CD1c-positive myeloid dendritic cell (primary cell): ENCODE measurements around the gene NUDT3.
"Not testable (repeated sequence)": the region's sequence is repeated elsewhere in the genome, so short reads cannot be mapped to it uniquely, and the experiment has no call there.

ENCODE experiments used
- DNase-seq: peaks from one replicate; pipeline ENCODE4 v3.0.0-alpha.2; 2016; ENCODE audit errors: extremely low spot score

Gene NUDT3

GRCh38 chr6:34343806-34344205 lies 48.7 kb downstream of the NUDT3 start:
- DNase-seq = no peak

DNA sequence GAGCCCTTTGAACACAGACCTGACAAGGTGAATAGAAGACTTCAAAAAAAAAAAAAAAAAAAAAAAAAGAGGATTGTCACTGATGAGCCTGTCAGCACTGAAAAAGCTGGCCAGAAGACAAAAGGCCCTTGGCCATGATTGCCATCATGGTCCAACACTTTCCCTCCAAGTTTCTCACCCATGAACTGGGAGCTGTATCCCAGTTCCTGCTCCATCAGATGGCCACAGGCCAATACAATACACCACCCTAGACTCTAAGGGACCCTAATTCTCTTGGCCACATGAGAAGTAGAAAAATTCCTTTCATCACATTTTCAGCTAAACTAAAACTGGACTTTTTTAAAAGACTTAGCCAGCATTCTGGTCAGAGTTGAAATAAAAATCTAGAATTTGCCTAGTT lies 50.2 kb downstream of the NUDT3 start:
- DNase-seq = no peak

- peak; percentile 15 for DNase-seq
Measured at GRCh38 chr6:34341481-34341971, 50.9 kb downstream of the NUDT3 start.

GRCh38 chr6:34340906-34341480 lies 51.5 kb downstream of the NUDT3 start:
- no peak for DNase-seq

DNA sequence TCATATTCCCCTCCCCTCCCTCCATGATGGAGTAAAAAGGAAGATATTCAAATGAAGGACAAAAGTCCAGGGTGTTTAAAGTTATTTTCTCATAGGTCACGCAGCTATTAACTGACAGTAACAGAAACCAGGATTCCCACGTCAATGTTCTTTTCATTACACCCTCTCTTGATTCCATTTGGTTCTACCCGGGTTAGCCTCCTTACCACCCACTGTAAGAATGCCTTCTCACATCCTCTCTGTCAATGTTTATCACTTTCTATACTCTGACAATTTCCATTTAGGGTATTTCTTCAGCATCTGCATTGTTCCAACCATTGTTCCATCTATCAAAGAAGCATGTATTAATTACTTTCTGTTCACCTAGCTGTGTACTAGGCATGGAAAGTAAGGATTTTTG lies 52.1 kb downstream of the NUDT3 start:
- no peak for DNase-seq

- no peak for DNase-seq
Measured at GRCh38 chr6:34339971-34340370, 52.5 kb downstream of the NUDT3 start.

DNA sequence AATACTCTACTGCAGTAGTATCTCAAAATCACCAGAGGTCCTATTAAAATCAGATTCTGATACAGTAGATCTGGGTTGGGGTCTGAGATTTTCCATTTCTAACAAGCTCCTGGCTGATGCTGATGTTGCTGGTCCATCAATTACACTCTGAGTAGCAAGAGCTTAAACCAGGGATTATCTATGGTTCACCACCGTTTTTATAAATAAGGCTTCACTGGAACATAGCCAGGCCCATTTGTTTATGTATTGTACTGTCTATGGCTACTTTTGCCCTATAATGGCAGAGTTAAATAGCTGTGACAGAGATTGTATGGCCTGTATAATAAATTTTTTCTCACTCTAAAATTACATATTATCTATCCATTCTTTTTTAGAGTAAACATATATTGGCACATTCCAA lies 53.0 kb downstream of the NUDT3 start:
- no peak for DNase-seq

DNA sequence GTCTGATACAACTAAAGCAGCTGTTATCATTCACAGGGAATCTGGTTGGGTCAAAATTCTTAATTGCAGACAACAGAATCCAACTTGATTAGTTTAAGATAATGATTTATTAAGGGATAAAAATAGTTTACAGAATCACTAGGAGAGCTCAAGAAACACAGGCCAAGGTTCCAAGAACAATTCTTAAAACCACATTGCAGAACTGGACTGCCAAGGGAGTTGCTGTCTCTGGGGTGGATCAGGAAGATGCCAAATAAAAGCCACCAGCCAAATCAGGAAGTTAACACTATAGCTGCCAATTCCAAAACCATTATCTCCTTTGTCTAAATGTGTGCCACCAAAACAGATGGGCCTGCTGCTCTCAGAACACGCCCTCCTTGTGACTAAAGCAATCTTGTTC lies 53.7 kb downstream of the NUDT3 start:
- peak; percentile 45 for DNase-seq

GRCh38 chr6:34338377-34338776 lies 54.1 kb downstream of the NUDT3 start:
- no peak for DNase-seq

DNA sequence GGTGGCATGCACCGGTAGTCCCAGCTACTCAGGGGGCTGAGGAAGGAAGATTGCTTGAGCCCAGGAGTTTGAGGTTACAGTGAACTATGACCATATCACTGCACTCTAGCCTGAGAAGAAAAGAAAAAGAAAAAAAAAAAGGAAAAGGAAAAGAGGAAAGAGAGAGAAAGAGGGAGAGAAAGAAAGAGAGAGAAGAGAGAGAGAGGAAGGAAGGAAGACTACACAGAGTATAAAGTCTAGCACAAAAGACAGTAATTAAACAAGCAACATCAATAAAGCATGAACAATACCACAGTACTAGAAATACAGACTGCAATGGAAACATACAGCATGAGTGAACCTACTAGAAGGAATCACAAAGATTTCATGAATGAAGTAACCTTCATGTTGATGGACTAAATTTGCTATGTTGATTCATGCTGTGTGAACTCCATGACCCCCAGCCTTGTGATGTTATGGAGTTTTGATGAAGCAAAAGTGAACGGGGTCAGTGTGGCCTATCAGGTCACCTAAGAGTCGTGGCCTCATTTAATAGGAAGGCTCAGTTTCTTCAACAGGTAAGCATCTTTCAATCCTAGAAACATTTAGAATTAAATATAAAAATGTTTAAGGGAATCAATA lies 57.6 kb downstream of the NUDT3 start:
- no peak for DNase-seq

GRCh38 chr6:34333858-34334257 lies 58.6 kb downstream of the NUDT3 start:
- no peak for DNase-seq

GRCh38 chr6:34332251-34333198 lies 59.9 kb downstream of the NUDT3 start:
- peak; percentile 54 for DNase-seq

GRCh38 chr6:34331371-34332050 lies 61.0 kb downstream of the NUDT3 start:
- no peak for DNase-seq

DNA sequence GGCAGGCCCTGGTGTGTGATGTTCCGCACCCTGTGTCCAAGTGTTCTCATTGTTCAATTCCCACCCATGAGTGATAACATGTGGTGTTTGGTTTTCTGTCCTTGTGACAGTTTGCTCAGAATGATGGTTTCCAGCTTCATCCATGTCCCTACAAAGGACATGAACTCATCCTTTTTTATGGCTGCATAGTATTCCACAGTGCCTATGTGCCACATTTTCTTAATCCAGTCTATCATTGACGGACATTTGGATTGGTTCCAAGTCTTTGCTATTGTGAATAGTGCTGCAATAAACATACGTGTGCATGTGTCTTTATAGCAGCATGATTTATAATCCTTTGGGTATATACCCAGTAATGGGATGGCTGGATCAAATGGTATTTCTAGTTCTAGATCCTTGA lies 62.7 kb downstream of the NUDT3 start:
- not testable (repeated sequence) for DNase-seq

DNA sequence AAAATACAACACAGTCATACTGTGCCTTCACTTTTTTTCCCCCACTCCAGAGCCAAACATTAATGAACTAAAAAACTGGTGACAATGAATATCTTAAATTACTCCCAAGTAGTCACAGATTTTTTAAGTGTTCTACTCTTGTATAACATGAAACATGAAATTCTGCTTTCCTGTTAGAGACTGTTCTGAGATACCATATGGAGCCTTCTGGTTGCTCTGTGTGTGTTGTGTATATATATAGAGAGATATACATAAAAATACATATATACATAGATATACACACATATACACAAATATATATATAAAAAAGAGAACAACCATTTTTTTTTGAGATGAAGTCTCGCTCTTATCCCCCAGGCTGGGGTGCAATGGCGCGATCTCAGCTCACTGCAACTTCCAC lies 63.5 kb downstream of the NUDT3 start:
- no peak for DNase-seq

DNA sequence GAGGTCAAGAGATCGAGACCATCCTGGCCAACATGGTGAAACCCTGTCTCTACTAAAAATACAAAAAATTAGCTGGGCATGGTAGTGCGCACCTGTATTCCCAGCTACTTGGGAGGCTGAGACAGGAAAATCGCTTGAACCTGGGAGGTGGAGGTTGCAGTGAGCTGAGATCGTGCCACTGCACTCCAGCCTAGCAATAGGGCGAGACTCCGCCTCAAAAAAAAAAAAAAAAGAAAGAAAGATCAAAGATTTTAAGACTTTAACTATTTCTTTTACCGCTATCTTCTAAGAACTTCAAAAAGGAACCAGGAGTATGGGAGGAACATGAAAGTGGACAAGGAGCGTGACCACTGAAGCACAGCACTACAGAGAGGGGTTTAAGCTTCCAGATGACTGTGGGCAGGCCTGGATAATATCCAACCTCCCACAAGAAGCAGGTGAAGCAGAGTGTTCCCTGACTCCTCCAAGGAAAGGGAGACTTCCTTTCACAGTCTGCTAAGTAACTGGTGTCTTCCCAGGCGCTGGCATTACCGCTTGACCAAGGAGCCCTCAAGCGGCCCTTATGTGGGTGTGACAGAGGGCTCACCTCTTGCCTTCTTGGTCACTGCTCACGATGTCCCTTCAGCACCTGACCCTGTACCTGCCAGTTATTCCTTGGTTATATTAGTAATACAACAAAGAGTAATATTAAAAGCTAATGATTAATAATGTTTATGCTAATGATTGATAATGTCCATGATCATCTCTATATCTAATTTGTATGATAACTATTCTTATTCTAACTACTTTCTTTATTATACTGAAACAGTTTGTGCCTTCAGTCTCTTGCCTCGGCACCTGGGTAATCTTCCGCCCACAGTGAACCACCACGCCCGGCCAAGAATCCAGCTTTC lies 64.9 kb downstream of the NUDT3 start:
- not testable (repeated sequence) for DNase-seq

DNA sequence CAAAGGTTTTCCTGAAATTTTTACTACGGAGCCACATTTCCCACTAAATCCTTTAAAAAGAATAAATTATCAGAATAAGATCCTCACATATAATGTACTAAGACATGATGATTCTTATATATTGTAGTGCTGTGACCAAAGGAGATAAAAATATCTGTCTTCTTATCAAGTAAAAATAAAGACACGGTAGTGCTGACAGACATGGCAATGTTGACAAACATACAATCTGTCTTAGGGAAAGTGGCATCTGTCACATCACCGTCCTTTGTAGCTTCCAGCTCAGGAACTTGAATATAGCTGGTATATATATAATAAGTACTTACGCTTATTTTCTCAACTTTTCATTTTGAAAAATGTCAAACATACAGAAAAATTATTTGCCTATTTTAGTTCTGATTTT lies 66.8 kb downstream of the NUDT3 start:
- no peak for DNase-seq

- no peak for DNase-seq
Measured at GRCh38 chr6:34324738-34325444, 67.6 kb downstream of the NUDT3 start.

DNA sequence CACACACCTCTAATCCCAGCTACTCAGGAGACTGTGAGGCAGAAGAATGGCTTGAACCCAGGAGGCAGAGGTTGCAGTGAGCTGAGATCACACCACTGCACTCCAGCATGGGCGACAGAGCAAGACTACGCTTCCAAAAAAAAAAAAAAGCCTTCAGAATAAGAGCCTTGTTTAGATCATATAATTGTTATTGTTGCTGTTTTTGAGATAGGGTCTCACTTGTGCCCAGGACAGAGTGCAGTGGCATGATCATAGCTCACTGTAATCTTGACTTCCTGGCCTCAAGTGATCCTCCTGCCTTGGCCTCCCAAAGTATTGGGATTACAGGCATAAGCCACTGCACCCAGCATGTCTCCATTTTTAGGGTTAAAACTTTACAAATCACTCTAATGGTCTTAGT lies 68.2 kb downstream of the NUDT3 start:
- DNase-seq = not testable (repeated sequence)

DNA sequence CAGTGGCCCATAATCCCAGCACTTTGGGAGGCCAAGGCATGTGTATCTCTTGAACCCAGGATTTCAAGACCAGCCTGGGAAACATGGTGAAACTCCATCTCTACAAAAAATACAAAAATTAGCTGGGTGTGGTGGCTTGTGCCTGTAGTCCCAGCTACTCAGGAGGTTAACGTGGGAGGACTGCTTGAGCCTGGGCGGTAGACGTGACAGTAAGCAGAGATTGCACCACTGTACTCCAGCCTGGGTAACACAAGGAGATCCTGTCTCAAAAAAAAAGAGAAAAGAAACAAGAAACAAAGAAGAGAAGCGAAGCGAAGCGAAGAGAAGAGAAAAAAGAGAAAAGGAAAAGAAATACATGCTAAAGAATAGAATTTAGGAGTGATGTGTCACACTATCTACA lies 69.2 kb downstream of the NUDT3 start:
- DNase-seq = no peak
